Activated CD8-positive, alpha-beta T cell treated with anti-CD3 and anti-CD28 coated beads for 36 hours (primary cell): Measurements from ENCODE around the gene CAMK1D. TPM values are rescaled to one million over a fixed set of nuclear protein-coding genes. Genes with fewer than 3 reads are reported as not detected.

Experiments
- ATAC-seq: fragments of 200-7000 bp; cut with Tn5 transposase; one replicate; pipeline ENCODE4 v1.10.0; 2021; ENCODE audit warnings: mild to moderate bottlenecking, moderate library complexity
- CTCF ChIA-PET: fragments of 350-600 bp; sonication (Branson Sonifier 250); formaldehyde crosslinking; loops from one replicate; lab custom pipeline; 2021; ENCODE audit warnings: antibody characterized with exemption; lab: Charles Lee
- POLR2A ChIA-PET: fragments of 350-600 bp; sonication (Branson Sonifier 250); formaldehyde crosslinking; loops from one replicate; lab custom pipeline; 2021; ENCODE audit warnings: antibody characterized with exemption; lab: Charles Lee
- DNase-seq: peaks from one replicate; pipeline ENCODE4 v3.0.0-alpha.2; 2020
- H3K27ac Mint-ChIP-seq: one replicate; pipeline ENCODE4 v1.8.0; 2021; ENCODE audit warnings: mild to moderate bottlenecking, mixed read lengths
- H3K27me3 Mint-ChIP-seq: one replicate; pipeline ENCODE4 v1.8.0; 2021; ENCODE audit warnings: mixed read lengths
- H3K36me3 Mint-ChIP-seq: one replicate; pipeline ENCODE4 v1.8.0; 2021; ENCODE audit warnings: low read depth, mixed read lengths
- H3K4me1 Mint-ChIP-seq: one replicate; pipeline ENCODE4 v1.8.0; 2021; ENCODE audit warnings: low read depth, mixed read lengths
- H3K4me3 Mint-ChIP-seq: one replicate; pipeline ENCODE4 v1.8.0; 2021; ENCODE audit warnings: mild to moderate bottlenecking, moderate library complexity, mixed read lengths
- H3K9me3 Mint-ChIP-seq: one replicate; pipeline ENCODE4 v1.8.0; 2021; ENCODE audit warnings: mixed read lengths
- intact Hi-C: fragments of 100-400 bp; cut with micrococcal nuclease; formaldehyde crosslinking; loops from one replicate; pipeline ENCODE4 v1.10.0; 2022
- total RNA-seq, 2 experiments: library from RNA; stranded (reverse); gene quantifications; one replicate each; pipeline ENCODE4 v1.2.3, GENCODE V29; 2021
- TF ChIP-seq, protein P1 (sequence below): fragments of 200-600 bp; IDR thresholded peaks from one replicate; pipeline ENCODE4 v1.8.0; 2022; ENCODE audit warnings: antibody characterized with exemption, mild to moderate bottlenecking

CAMK1D gene
- total RNA-seq, 2 experiments from 2014 or later = 13.8 TPM

DNA sequence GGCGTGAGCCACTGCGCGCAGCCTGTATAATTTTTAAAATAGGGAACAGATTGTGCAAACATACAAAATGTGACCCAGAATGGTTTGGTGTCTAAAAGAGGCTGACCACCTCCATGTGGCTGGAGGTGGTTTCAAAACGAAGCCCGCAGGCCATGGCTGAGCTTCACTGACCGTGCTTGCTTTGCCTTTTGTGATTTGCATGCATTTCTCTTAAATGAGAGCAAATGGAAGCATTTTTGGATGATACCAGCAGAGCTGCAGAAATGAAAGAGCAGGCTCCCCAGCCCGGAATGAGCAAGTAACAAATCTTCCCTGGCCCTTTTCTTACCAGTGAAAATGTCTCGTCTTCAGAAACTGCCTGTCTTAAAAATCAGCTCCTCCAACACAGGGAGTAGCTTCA lies 239.9 kb downstream of the CAMK1D start:
- H3K27me3 Mint-ChIP-seq = no peaks in the 10 kb centered on the region
- DNase-seq (no peak), ATAC-seq (no peak)
- intact Hi-C loops = no loop called here
- TF ChIP-seq, protein P1, sequence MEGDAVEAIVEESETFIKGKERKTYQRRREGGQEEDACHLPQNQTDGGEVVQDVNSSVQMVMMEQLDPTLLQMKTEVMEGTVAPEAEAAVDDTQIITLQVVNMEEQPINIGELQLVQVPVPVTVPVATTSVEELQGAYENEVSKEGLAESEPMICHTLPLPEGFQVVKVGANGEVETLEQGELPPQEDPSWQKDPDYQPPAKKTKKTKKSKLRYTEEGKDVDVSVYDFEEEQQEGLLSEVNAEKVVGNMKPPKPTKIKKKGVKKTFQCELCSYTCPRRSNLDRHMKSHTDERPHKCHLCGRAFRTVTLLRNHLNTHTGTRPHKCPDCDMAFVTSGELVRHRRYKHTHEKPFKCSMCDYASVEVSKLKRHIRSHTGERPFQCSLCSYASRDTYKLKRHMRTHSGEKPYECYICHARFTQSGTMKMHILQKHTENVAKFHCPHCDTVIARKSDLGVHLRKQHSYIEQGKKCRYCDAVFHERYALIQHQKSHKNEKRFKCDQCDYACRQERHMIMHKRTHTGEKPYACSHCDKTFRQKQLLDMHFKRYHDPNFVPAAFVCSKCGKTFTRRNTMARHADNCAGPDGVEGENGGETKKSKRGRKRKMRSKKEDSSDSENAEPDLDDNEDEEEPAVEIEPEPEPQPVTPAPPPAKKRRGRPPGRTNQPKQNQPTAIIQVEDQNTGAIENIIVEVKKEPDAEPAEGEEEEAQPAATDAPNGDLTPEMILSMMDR = no peak
- H3K9me3 Mint-ChIP-seq = peaks cover 2% of the 10 kb centered on the region
- peaks cover 6% of the 10 kb centered on the region for H3K36me3 Mint-ChIP-seq
- ChIA-PET CTCF (interaction anchor here (1.1 kb wide), 1 partner anchor 375 kb away, joined by 3 read pairs; no protein-coding TSS in a partner anchor), POLR2A (interaction anchor here (2.1 to 2.5 kb wide), 2 partner anchors 13 to 17 kb away, joined by 4 to 8 read pairs; no protein-coding TSS in a partner anchor)
- H3K4me3 Mint-ChIP-seq = no peak overlapping the region
- H3K27ac Mint-ChIP-seq = no peak overlapping the region
- peaks cover 62% of the 10 kb centered on the region for H3K4me1 Mint-ChIP-seq

DNA sequence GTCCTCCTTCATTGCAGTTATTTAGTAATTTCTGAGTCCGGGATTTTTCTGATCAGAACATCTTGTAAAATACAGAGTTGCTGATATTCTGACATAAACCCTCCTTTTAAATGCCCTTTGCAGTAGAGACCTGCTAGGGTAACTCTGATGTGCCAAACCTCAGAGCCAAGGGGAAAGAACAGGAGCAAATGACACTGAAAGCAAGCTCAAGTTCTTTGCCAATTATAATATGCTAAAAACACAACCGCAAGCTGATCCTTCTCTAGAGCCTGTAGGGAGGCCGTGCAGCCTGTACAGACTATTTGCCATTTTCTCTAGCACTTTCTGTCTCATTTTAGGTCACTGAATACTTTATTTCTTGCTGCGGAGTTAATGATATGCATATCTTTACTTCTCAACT lies 240.4 kb downstream of the CAMK1D start:
- Mint-ChIP-seq H3K27ac (no peak overlapping the region), H3K4me3 (no peak overlapping the region), H3K9me3 (peaks cover 4% of the 10 kb centered on the region), H3K27me3 (no peaks in the 10 kb centered on the region), H3K36me3 (peaks cover 7% of the 10 kb centered on the region), H3K4me1 (peaks cover 67% of the 10 kb centered on the region)
- TF ChIP-seq, protein P1 = no peak
- intact Hi-C loops = no loop called here
- ATAC-seq = no peak
- ChIA-PET CTCF (interaction anchor here (1.1 kb wide), 1 partner anchor 375 kb away, joined by 3 read pairs; no protein-coding TSS in a partner anchor), POLR2A (interaction anchor here (2.1 to 2.5 kb wide), 2 partner anchors 13 to 16 kb away, joined by 4 to 8 read pairs; no protein-coding TSS in a partner anchor)
- no peak for DNase-seq

DNA sequence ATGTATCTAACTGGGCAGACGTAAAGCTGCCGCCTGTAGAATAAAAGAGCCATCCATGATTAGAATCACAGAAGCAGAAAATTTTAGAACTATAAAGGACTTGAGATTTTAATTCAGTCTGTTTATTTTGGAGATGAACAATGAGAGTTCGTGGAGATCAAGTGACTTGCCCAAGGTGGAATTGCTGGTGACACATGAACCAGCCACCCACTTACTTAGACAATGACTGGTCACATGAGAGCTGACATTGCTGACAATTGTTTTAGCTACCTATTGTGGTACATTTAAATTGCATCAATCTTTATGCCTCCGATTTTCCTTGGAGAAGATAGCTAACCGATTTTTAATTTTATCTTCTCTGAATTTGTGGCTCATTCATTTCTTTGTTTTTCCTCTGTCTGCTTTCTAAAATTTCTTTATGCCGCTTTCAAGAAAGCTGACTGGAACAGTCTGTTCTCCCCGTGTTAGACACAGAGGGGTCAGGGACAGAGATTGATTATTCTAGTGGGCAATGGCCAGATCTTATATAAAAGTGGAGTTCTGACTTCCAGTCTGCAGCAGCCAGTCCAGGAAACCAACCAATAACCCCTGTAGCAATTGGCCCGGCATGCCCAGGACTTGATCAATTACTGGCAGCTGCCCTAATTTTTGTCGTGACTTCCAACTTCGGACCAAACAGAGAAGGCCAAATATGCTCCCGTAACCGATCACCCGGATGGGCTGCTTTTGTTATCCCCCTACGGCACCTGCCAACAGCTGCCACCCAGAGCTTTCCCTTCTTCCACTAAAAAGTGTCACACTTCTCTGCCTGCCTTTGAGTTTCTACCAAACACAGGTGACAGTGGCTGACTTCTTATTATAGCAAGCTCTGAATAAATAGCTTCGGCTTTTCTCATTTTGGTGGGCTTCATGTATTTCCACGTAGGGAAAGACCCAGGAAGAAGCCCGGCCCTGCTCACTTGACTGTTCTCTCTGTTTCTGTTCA lies 241.6 kb downstream of the CAMK1D start:
- H3K36me3 Mint-ChIP-seq = peaks cover 10% of the 10 kb centered on the region
- peaks cover 9% of the 10 kb centered on the region for H3K9me3 Mint-ChIP-seq
- H3K27ac Mint-ChIP-seq = no peak overlapping the region
- H3K4me1 Mint-ChIP-seq = peaks cover 76% of the 10 kb centered on the region
- H3K4me3 Mint-ChIP-seq = no peak overlapping the region
- H3K27me3 Mint-ChIP-seq = no peaks in the 10 kb centered on the region
- TF ChIP-seq, protein P1 = no peak
- ATAC-seq (no peak), DNase-seq (no peak)
- intact Hi-C loops = no loop called here
- ChIA-PET CTCF (interaction anchor here (0.8 to 1.2 kb wide), 4 partner anchors 9 to 65 kb away, joined by 3 to 5 read pairs (median 4); no protein-coding TSS in a partner anchor), POLR2A (interaction anchor here (1.2 to 2.5 kb wide), 4 partner anchors 8 to 15 kb away, joined by 3 to 8 read pairs (median 5); no protein-coding TSS in a partner anchor)

DNA sequence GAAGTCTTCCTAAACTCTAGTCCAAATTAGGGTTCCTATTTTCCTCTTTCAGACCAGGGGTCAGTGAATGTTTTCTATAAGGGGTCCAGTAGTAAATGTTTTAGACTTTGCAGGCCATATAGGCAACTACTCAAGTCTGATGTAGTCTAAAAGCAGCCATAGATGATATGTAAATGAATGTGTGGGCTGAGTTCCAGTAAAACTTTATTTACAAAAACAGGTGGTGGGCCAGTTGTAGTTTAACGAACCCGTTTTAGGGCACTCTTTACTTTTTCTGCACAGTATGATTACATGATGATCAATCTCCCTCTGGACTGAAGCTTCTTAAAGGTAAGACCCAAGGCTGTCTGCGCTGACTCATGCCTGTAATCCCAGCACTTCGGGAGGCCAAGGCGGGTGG lies 243.6 kb downstream of the CAMK1D start:
- H3K9me3 Mint-ChIP-seq = peaks cover 9% of the 10 kb centered on the region
- intact Hi-C loops = no loop called here
- TF ChIP-seq, protein P1 = no peak
- no peaks in the 10 kb centered on the region for H3K27me3 Mint-ChIP-seq
- H3K4me3 Mint-ChIP-seq = no peak overlapping the region
- H3K4me1 Mint-ChIP-seq = peaks cover 72% of the 10 kb centered on the region
- DNase-seq = no peak
- ChIA-PET CTCF (no interaction called here), POLR2A (no interaction called here)
- H3K27ac Mint-ChIP-seq = peak overlapping the region; percentile 66
- ATAC-seq = no peak
- peaks cover 9% of the 10 kb centered on the region for H3K36me3 Mint-ChIP-seq
